AG09309 (cell line): ENCODE results near the gene MINAR2.

ENCODE experiments used
- DNase-seq: peaks from one replicate; pipeline ENCODE4 v3.0.0-alpha.2; 2010; ENCODE audit warnings: low read depth
- H3K4me3 ChIP-seq: 2 replicates; pipeline ENCODE4 v1.5.1; 2011; ENCODE audit warnings: mild to moderate bottlenecking, low read depth, low read length, moderate library complexity; ENCODE audit not compliant: control insufficient read depth
- CTCF ChIP-seq: IDR thresholded peaks from 2 replicates; pipeline ENCODE4 v1.5.1; 2011; ENCODE audit warnings: mild to moderate bottlenecking, low read depth, low read length, inconsistent platforms; ENCODE audit not compliant: insufficient read depth, control insufficient read depth; ENCODE audit errors: missing control alignments

MINAR2 gene

GRCh38 chr5:129807162-129807814 lies 59.4 kb downstream of the MINAR2 start:
- DNase-seq, result no peak
- no peak for TF ChIP-seq CTCF
- H3K4me3 ChIP-seq, result no peak overlapping the region
